Sigmoid colon (tissue), 4 donors: ENCODE data around the gene SCARB1.

Experiments used
- EP300 ChIP-seq, 4 donors: sonication (generic); formaldehyde crosslinking; IDR thresholded peaks; one replicate each; pipeline ENCODE4 v1.6.1; 2017; ENCODE audit warnings: antibody characterized with exemption in 4 of 4
- POLR2A ChIP-seq, 2 donors: fragments of 450-650 bp; IDR thresholded peaks; one replicate each; pipeline ENCODE4 v1.6.1; 2016; ENCODE audit warnings: antibody characterized with exemption in 2 of 2, mild to moderate bottlenecking in 2 of 2, moderate library complexity in 2 of 2
- TF ChIP-seq, protein P1 (sequence below), 4 experiments: fragments of 450-650 bp in 3 of 4; fragments of 200-600 bp in 1 of 4; IDR thresholded peaks; one replicate each; pipeline ENCODE4 v1.5.1; 2016 to 2019; ENCODE audit warnings: antibody characterized with exemption in 4 of 4, mild to moderate bottlenecking in 3 of 4, moderate library complexity in 2 of 4

DNA sequence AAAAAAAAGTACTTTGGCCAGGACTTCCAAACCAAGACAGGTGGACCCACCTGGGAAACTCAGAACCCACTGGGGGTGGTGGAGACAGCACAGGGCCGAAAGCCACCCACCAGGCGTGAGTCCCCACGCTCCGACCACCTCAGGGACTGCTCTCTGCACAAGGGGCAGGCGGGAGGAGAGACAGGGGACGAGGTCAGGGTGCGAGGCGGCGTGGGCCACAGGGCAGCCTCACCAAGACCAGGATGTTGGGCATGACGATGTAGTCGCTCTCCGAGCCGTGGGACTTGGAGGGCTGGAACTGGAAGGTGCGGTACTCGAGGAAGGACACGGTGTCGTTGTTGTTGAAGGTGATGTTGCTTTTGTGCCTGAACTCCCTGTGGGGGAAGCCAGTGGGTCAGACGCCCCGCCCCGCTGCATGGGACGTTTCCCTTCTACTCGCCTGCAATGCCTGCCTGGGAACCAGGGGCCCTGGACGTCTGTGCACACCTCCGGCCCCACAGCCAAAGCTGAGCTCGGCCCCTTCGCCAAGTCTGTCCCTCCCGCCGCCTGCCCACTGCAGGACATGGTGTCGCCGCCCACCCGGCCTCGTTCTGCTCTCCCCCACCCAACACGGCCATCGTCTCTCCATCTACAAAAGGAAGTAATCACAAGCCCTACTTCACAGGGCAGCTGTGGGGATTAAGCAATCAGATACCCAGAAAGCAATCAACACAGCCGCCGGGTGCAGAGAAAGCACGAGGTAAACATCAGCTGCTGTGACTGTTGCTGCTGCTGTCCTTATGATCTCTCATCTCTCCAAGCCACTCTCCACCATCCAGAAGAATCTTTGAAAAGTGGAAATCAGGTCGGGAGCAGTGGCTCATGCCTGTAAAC, 48.7 kb downstream of the SCARB1 start:
- TF ChIP-seq, protein P1, sequence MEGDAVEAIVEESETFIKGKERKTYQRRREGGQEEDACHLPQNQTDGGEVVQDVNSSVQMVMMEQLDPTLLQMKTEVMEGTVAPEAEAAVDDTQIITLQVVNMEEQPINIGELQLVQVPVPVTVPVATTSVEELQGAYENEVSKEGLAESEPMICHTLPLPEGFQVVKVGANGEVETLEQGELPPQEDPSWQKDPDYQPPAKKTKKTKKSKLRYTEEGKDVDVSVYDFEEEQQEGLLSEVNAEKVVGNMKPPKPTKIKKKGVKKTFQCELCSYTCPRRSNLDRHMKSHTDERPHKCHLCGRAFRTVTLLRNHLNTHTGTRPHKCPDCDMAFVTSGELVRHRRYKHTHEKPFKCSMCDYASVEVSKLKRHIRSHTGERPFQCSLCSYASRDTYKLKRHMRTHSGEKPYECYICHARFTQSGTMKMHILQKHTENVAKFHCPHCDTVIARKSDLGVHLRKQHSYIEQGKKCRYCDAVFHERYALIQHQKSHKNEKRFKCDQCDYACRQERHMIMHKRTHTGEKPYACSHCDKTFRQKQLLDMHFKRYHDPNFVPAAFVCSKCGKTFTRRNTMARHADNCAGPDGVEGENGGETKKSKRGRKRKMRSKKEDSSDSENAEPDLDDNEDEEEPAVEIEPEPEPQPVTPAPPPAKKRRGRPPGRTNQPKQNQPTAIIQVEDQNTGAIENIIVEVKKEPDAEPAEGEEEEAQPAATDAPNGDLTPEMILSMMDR (IDR thresholded peaks at IDR 0.05), result no peak
- TF ChIP-seq POLR2A (IDR thresholded peaks at IDR 0.05) (no peak), EP300 (IDR thresholded peaks at IDR 0.05) (no peak)
